Right lobe of liver (tissue), 4 donors: ENCODE measurements around the gene LSM3.

Experiments used
- POLR2A ChIP-seq: fragments of 450-650 bp; IDR thresholded peaks from one replicate; pipeline ENCODE4 v1.6.1; 2017; ENCODE audit warnings: antibody characterized with exemption, mild to moderate bottlenecking
- TF ChIP-seq, protein P1 (sequence below), 4 donors: fragments of 200-600 bp in 3 of 4; fragments of 450-650 bp in 1 of 4; IDR thresholded peaks; one replicate each; pipeline versions ENCODE4 v1.5.1 to v1.8.0; 2016 to 2022; ENCODE audit warnings: antibody characterized with exemption in 4 of 4, mild to moderate bottlenecking in 2 of 4
- donor health status: DM: no; HTN: no; CAD: no.
- donor health status: DM: no; HTN: no; CAD: no.
- donor health status: DM: no; HTN: yes; CAD: no.

DNA sequence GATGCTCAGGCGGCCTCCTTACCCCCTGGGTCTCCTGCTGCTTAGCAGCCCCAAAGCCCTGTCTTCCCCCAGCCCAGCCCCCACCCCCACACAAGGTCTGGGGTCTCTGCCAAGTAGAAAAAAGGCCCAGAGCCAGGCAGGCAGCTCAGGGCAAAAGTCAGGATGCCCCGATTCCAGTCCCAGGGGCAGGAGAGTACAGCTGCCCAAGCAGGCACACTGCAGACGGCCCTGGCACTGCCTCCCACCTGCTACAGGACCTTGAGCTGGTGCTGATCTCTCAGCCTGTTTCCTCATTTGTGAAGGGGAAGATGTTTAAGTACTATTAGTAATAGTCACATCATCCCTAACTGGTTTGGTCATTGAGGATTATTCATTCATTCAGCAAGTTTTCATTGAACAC, 41.2 kb upstream of the LSM3 start:
- TF ChIP-seq, protein P1, sequence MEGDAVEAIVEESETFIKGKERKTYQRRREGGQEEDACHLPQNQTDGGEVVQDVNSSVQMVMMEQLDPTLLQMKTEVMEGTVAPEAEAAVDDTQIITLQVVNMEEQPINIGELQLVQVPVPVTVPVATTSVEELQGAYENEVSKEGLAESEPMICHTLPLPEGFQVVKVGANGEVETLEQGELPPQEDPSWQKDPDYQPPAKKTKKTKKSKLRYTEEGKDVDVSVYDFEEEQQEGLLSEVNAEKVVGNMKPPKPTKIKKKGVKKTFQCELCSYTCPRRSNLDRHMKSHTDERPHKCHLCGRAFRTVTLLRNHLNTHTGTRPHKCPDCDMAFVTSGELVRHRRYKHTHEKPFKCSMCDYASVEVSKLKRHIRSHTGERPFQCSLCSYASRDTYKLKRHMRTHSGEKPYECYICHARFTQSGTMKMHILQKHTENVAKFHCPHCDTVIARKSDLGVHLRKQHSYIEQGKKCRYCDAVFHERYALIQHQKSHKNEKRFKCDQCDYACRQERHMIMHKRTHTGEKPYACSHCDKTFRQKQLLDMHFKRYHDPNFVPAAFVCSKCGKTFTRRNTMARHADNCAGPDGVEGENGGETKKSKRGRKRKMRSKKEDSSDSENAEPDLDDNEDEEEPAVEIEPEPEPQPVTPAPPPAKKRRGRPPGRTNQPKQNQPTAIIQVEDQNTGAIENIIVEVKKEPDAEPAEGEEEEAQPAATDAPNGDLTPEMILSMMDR (IDR thresholded peaks at IDR 0.05) = no peak
- no peak for TF ChIP-seq POLR2A
